ENCODE results near the gene LRP6.

Gene LRP6

GRCh38 chr12:12079291-12079690 is 187.6 kb downstream of the LRP6 start:
- H3K27ac ChIP-seq = no peak overlapping the region
- no peak for TF ChIP-seq ZFX (IDR thresholded peaks at IDR 0.05; ENCODE audit: borderline replicate concordance)
- no peak for TF ChIP-seq CTCF (IDR thresholded peaks at IDR 0.05)

GRCh38 chr12:12072064-12072760 is 194.6 kb downstream of the LRP6 start:
- TF ChIP-seq CTCF (IDR thresholded peaks at IDR 0.05) = no peak
- no peak for TF ChIP-seq ZFX (IDR thresholded peaks at IDR 0.05; ENCODE audit: borderline replicate concordance)
- H3K27ac ChIP-seq = no peak overlapping the region

- peak within 1 kb of the TSS; percentile 84 for H3K27ac ChIP-seq
Observed at GRCh38 chr12:12070674-12071656, 195.9 kb downstream of the LRP6 start, which contains the start of gene BCL2L14. Gene BCL2L14 (plus strand): TSS chr12:12070939. CDS start chr12:12079306, 8,367 bp downstream.

GRCh38 chr12:12069821-12070548 is 196.9 kb downstream of the LRP6 start:
- TF ChIP-seq CTCF (IDR thresholded peaks at IDR 0.05) (no peak), ZFX (IDR thresholded peaks at IDR 0.05; ENCODE audit: borderline replicate concordance) (no peak)
- H3K27ac ChIP-seq = peak overlapping the region; percentile 84

More at GRCh38 chr12:12070674-12071656, 195.9 kb downstream of the LRP6 start, which contains the start of gene BCL2L14:
- TF ChIP-seq CTCF (IDR thresholded peaks at IDR 0.05) = peak; percentile 66
- TF ChIP-seq ZFX (IDR thresholded peaks at IDR 0.05; ENCODE audit: borderline replicate concordance) = no peak

GRCh38 chr12:12068751-12069150 is 198.1 kb downstream of the LRP6 start:
- no peak overlapping the region for H3K27ac ChIP-seq
- TF ChIP-seq CTCF (IDR thresholded peaks at IDR 0.05) (no peak), ZFX (IDR thresholded peaks at IDR 0.05; ENCODE audit: borderline replicate concordance) (no peak)
